Measurements from ENCODE around the gene CEP152. TPM values are rescaled to one million over a fixed set of nuclear protein-coding genes. Genes with fewer than 3 reads are reported as not detected.

Gene CEP152
- total and polyA plus RNA-seq, 2 of the 13 experiments (the other 11 are each of a cell fraction or from before 2014, with no cell fraction given) = 1.3 to 14.7 TPM

GRCh38 chr15:48811325-48811958, 573 bp upstream of the CEP152 start (continued):
- TF ChIP-seq ZBED4 (CRISPR knock-in tag; IDR thresholded peaks at IDR 0.05; ENCODE audit: borderline replicate concordance) (no peak), NFIB (CRISPR knock-in tag; IDR thresholded peaks at IDR 0.05; ENCODE audit: borderline replicate concordance) (no peak), POGK (CRISPR knock-in tag; conservative IDR thresholded peaks at IDR 0.05) (no peak), HNF4G (IDR thresholded peaks at IDR 0.05; ENCODE audit: borderline replicate concordance, low read depth, low read length) (no peak), HNF4G (CRISPR knock-in tag; IDR thresholded peaks at IDR 0.05; ENCODE audit: borderline replicate concordance, low read depth) (0 out of 2 replicates have a peak, but pooled peaks have one; percentile 3), ZNF280D (CRISPR knock-in tag; IDR thresholded peaks at IDR 0.05) (no peak), NAIF1 (CRISPR knock-in tag; IDR thresholded peaks at IDR 0.05; ENCODE audit: borderline replicate concordance) (0 out of 2 replicates have a peak, but pooled peaks have one; percentile 39), ZHX2 (IDR thresholded peaks at IDR 0.05; ENCODE audit: low read depth) (no peak), ZHX2 (CRISPR knock-in tag; IDR thresholded peaks at IDR 0.05; ENCODE audit: borderline replicate concordance) (no peak), NCOR1 (IDR thresholded peaks at IDR 0.05; ENCODE audit: borderline replicate concordance, low read length) (0 out of 2 replicates have a peak, but pooled peaks have one; percentile 10), CHD4 (IDR thresholded peaks at IDR 0.05; ENCODE audit: borderline replicate concordance, low read length) (no peak), TRIM24 (CRISPR knock-in tag; IDR thresholded peaks at IDR 0.05) (no peak), NFRKB (IDR thresholded peaks at IDR 0.05) (no peak), GATAD2A (CRISPR knock-in tag; IDR thresholded peaks at IDR 0.05) (0 out of 2 replicates have a peak, but pooled peaks have one; percentile 1)
